HG03378 (cell line): ENCODE results near the gene FUBP1.
"Not testable (repeated sequence)": the region's sequence is repeated elsewhere in the genome, so short reads cannot be mapped to it uniquely, and the experiment has no call there.

ENCODE experiments used
- ATAC-seq: cut with Tn5 transposase; IDR thresholded peaks from one replicate; pipeline ENCODE4 v1.9.1; 2021; ENCODE audit warnings: mild to moderate bottlenecking, moderate library complexity; ENCODE audit not compliant: unreplicated experiment

FUBP1 gene

DNA sequence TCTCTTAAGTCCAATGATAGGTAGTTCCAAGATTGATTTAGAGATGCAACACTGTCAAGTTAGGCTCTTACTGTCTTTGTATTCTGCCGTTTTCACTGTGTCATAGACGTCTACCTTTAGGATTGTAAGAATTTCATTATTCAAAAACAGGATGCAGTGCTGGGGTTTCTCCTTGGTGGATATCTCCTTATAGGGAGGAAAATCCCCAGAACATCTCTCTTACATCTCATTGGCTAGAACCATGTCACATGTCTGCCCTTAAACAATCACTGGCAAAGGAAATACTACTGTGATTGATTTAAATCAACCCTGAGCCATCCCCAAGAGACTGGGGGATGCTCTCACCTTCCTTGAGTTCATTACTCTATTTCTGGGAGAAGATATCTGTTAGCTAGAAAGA, 10.9 kb upstream of the FUBP1 start:
- ATAC-seq: no peak

DNA sequence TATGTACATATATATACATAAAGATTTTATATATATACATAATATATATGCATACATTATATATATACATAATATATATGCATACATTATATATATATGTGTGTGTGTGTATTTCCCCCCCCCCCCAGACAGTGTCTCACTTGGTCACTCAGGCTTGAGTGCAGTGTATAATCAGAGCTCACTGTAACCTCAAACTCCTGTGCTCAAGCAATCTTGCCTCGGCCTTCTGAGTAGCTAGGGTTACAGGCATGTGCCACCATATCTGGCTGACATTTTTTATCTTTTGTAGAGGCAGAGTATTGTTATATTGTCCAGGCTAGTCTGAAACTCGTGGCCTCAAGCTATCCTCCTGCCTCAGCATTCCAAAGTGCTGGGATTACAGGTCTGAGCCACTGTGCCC, 9.0 kb upstream of the FUBP1 start:
- no peak for ATAC-seq

DNA sequence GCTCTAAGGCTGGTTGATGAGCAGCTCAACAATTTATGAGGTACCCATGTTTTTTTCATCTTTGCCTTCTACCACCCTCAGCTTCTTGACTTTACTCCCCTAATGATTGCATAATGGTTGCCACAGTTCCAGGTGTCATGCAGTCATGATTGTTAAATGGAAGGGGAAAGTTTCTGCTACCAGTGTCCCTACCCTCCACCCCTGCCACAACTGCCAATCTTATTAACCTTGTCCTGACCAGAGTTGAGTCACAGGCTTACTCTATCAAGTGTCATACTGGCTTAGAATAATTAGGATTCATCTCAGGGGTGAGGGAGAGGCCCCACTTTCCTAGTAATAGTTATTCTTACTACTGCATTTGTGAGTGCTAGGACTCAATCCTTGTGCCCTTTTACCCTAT, 7.9 kb upstream of the FUBP1 start:
- ATAC-seq: no peak

DNA sequence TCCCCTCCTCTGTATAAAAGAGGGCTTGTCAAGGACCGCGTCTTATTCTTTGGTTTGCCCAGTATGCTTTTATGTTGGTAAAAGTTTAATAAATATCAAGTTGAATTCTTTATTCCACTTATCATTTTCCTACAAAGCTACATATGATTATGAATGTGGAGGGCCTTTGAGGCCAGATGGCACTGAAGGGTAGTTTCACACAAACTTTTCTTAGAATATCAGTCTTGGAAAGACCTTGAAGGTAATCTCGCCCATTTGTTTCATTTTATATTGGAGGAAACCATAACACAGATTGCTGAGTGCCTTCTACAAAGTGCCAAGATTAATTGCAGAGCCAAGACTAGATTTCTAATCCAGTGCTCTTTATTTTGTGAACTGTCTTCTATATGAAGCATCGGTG, 5.8 kb upstream of the FUBP1 start:
- no peak for ATAC-seq

DNA sequence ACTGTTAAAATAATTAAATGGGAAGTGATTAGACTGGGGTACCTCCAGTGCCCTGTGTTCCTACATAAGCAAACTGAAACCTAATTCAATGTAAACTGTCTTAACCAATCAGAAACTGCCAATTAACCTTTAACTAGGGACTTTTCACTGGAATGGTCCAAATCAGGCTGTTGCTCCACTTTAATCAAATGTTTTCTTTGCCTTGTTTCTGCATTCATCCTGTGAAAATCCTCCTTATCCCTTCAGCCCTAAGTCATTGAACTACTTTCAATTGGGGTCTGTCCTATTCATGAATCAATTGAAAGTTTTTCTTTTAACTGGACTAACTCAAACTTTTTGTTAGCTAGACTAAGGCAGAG, 5.1 kb upstream of the FUBP1 start:
- ATAC-seq: no peak

DNA sequence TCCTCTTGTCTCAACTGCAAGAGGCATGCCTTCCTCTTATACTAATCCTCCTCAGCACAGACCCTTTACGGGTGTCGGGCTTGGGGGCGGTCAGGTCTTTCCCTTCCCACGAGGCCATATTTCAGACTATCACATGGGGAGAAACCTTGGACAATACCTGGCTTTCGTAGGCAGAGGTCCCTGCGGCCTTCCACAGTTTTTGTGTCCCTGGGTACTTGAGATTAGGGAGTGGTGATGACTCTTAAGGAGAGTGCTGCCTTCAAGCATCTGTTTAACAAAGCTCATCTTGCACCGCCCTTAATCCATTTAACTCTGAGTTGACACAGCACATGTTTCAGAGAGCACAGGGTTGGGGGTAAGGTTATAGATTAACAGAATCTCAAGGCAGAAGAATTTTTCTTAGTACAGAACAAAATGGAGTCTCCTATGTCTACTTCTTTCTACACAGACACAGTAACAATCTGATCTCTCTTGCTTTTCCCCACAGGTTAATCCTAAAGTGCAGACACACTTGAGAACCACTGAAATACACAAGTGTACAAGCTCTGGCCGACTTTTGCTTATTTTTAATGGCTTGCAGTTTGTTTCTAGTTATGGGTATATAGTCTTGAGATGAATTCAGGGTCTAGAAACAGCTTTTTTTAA, 4.6 kb upstream of the FUBP1 start:
- ATAC-seq: not testable (repeated sequence)

DNA sequence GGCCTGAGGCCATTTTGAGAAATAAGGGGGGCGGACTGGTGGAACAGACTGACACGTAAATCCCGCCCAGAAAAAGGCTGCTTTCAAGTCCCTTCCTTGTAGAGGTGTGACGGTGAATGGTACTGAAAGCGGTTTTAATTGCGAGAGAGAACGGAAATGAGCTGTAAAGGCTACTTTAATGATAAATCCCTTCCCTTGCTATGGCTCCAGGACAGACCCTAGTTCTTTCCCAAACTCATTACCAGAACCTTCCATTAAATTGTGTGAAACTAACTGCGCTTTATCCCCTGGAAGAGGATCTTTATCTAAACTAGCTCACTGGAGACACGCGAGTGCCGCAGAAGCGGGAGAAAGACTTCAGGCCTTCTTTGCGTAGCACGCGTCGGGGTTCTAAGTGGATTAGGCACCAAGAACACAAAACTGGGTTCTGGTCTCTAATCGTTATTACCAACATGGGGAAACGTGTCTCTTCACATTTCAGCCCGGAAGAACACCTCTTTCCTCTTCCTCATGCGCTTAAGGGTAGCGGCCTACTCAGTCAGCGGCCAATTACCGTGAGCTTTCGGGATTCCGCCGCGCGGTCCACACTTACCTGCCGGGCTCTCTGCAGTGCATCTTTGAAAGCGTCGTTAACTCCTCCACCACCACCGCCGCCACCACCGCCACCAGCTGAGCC, 441 bp downstream of the FUBP1 start:
- peak; percentile 78 for ATAC-seq

DNA sequence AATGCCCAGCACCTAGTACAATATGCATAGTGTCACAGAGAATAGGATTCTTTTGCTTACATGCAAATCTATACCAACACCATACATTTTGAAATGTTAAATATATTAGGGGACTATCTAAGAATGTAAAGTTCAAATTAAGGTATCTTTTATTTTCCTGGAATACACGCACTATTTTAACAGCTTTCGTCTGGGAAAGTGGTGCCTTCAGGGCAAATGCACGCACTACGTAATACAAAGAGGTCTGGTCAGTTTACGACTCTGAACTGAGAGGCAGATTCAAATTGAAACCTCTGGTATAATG, 931 bp downstream of the FUBP1 start:
- peak; percentile 2 for ATAC-seq

DNA sequence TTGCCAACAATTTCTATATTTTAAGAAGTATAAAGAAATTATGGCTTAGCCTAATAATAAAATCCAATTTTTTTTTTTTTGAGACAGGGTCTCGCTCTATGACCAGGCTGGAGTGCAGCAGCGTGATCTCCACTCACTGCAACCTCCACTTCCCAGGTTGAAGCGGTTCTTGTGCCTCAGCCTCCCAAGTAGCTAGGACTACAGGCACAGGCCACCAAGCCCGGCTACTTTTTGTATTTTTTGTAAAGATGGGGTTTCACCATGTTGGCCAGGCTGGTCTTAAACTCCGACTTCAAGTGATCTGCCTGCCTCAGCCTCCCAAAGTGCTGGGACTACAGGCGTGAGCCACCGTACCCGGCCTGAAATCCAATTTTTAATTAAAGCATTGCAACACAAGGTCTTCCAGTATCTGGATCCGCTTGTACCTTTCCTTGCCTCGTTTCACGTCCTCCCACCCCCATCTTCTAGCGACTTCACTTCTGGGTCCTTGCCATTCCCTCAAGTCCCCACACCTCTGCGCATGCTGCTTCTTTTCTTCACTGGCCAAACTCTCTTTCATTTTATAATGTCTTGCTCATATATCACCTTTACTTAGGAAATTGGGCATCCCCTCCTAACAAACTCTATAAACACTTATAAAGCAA, 2.3 kb downstream of the FUBP1 start:
- no peak for ATAC-seq

DNA sequence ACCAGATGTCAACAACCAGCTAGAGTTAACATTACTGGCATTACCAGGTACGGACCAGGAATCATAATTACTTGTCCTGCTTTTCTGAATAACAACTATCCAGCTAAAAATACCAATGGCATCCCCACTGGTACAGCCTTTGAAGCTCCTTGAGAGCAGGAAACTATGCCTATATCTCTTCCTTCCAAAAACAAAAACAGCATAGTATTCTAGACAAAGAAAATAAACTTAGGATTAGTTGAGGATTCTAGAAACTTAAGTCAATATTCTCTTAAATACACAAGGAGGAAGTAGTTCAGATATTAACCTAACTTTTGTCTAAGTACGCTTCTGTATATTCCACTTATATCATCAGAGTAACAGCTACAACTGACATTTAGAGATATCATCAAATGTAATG, 3.0 kb downstream of the FUBP1 start:
- no peak for ATAC-seq

DNA sequence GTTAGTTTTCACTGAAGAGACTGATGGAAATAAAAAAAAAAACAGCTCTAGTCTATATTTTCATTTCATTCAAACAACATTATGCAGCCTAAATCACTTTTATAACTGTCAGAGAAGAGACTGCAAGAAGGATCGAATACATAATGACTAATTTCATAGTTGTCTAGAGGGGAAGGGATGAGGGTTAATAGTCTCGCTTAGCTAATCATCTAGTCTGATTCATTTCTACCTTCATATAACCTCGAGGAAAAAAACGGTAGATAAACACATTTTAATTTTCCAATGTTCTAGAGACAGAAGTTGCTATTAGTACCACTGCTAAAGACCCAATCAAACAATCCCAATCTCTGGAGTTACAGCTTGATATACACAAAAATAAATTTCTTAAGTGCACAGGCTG, 3.5 kb downstream of the FUBP1 start:
- no peak for ATAC-seq

DNA sequence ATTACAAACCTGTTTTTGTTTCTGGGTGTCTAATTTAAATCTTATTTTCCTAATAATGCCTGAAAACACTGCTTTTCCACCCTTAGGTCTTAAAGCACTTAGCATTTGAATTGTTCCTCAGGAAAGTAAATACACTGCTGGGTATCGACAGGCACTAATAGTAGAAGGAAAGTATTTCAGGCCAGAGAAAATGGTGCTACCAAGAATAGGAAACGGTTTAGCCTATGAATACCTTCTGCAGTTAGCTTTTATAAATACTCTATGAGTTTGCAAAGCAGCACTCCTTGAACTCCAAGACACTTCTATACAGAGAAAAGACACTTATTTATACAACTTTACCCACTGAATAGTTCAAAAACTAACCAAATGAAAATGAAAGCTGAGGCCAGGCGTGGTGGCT, 6.8 kb downstream of the FUBP1 start:
- no peak for ATAC-seq

DNA sequence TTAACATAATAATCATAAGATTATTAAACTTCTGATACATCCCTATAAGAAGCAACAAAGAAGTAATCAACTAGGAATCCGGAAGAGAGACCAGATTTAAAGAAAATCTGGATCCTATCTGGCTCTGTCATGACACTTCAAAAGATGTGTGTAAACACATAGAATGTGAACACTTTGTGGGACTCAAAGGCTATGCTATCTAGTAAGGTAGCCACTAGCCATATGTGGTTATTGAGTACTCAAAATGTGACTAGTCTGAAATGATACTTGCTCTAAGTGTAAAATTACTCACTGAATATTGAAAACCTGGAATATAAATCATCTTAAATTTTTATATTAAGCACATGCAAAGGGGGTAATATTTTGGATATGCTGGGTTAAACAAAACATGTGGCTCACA, 8.7 kb downstream of the FUBP1 start:
- ATAC-seq: no peak

DNA sequence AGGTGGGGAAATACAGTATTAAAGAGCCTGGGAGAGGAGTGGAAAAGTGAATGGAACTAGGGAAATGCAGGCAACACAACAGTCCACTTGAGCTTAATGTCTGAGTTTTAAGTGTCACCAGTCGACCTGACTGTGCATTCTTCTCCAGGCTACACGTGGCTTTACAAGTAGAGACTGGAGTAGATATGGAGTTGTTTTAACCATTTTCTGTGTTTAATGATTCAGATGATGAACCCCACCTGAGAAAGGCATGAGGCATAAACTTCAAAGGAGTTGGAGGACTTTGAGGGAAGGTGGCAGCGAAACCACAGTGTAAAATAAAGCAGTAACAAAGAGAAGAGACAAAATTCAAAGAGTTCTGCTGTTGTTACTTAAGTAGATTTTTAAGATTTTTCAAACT, 12.6 kb downstream of the FUBP1 start:
- no peak for ATAC-seq

DNA sequence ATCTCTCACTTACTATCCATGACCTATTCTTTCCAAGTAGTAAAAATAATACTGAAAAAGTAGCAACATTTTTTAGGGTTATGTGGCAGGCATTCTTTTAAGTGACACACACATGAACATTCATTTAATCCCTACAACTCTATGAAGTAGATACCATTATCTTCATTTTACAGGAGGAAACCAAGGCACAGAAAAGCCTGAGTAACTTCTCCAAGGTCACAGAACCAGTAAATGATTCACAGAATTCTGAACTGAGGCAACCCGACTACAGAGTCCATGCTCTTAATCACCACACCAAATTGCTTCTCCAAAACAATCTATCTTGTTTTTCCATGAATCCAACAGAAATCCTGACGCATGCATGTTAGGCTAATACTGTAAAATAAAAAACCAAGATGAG, 17.5 kb downstream of the FUBP1 start:
- no peak for ATAC-seq

DNA sequence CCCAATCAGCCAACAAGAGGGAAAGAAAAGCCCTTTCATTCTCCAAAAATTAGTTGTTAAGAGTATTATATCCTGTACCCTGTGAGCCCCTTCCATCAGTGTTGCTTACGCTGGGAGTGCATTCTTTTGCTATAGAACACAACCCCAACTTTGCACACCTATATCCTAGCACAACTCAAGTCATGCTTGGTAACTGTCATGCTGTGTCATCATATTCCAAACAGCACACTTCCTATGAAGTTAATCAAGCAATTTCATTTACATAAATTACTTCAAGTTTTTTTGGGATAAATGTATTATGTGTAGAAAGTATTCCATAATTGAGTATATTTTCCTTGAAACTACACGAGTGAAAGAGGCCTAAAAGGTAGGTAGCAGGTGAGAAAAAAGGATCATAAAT, 20.0 kb downstream of the FUBP1 start:
- no peak for ATAC-seq

DNA sequence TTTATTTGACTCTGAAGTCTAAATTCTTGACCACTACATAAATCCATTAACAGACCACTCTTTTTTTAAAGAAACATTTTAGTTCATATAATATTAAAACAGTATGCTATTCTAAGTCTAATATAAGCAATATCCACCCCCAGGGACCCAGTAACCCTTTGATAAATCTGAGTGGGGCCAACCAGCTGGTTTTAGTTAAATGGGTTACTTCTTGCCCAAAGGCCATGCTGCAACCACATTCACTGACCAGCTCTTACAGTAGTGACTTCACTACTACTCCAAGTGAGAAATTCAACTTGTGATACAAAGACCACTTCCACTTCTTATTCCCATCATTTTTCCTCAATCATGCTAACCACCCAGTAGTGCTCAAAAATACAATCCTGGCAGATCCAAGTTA, 20.5 kb downstream of the FUBP1 start:
- ATAC-seq: no peak

DNA sequence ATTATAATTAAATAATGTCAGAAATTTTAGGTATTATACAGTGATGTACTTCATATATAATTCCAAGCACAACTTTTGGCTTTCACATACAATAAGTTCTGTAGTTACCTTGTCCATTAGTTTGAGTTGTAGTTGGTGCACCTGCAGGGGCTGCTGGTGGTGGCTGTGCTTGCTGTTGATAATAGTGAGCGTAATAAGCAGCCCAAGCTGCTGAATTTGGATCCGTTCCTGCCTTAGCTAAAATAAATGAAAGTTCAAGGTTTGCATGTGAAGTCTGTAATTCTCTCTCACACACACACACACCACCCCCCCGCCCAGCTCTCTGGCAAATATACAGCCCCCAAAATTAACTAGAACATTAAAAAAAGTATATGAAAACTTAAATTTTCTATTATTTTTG, 22.4 kb downstream of the FUBP1 start:
- ATAC-seq: no peak

DNA sequence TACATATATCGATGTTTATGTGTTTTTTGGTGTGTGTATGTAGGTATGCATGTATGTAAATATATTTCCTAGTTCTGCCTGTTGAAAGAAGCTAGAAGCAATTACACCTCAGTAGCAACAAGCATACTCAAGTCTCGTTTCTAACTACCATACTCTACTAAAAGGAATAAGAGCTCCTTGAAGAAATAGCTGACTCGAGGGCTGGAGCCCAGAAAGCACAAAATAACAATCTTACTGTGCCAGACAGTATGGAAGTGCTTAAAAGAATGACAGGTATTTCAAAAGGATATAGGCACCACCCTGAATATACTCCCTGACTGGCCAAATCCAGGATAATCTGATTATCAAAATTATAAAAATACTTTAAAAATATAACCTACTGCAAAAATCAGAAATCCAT, 23.2 kb downstream of the FUBP1 start:
- ATAC-seq: no peak

DNA sequence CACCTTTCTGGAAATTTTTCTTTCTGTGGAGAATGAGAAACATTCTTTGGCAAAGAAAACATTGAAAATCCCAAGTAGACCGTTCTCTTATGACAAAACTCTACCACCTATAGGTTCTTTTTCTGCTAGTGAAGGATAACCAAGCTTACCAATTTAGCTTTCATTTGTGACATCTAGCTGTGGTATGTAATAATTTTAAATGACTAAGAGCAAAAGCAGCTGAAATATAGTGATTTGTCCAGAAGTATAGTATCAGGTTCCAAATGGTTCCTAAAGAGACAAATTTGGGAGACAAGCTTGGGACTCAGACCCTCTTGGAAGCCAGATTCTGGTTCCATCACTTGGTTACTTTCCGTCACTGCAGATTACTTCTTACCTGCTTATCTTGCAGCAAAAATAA, 24.4 kb downstream of the FUBP1 start:
- no peak for ATAC-seq

DNA sequence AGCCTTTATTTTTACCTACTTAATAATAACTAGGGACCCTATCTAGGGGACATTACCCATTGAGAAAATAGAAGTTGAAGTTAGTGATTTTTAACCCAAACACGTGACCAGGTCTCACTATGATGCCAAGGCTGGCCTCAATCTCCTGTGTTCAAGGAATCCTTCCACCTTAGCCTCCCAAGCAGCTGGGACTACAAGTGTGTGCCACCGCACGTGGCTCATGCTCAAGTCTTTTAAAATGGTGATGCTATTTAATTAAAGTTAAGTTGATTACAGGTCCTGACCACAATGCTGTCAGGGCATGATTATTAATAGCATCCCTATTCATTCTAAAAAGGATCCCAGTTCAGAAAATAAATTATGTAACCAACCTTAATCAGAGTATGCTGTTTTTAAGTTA, 25.0 kb downstream of the FUBP1 start:
- ATAC-seq: no peak

DNA sequence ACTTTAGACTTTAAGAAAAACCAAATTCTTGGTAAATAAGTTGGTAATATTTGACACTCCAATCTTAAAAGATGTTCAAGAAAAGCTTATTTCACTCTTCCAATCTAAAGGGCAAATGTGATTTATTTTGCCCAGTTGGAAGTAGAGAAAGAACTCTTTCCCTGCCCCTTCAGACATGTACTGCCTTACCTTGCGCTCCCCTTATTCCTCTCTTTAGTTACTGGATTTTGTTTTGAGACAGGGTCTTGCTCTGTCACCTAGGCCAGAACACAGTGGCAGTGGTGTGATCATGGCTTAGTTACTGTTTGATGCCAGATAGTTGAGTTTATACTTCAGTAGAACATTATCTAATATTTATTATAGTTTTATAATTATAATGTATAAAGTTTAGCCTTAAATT, 27.5 kb downstream of the FUBP1 start:
- ATAC-seq: no peak

DNA sequence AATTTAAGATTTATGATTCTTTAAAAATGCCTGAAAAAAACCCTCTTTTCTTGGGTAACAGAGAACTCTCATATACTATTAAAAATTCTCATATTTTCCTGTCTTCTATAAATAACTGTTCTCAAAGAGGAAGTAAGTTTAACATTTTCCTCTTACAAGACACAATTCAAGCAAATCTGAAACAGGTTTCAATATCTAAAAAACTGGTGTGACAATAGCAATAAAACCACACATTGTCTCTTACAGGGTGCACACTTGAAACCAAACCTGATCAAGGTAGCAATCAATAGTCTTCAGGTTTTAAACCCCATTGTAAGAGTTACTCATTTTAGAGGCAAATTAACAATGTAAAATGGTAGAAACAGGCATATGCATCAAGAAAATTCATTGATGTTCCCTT, 28.0 kb downstream of the FUBP1 start:
- ATAC-seq: peak; percentile 57
